Colonic mucosa (tissue), 4 donors: ENCODE results near the gene S100A4. TPM values are rescaled to one million over a fixed set of nuclear protein-coding genes. Genes with fewer than 3 reads are reported as not detected.

Experiments
- DNase-seq: peaks from one replicate; pipeline ENCODE4 v3.0.0-alpha.2; 2020
- H3K27ac ChIP-seq: fragments of 200-600 bp; one replicate; pipeline ENCODE4 v1.8.0; 2021
- H3K27me3 ChIP-seq: fragments of 200-600 bp; one replicate; pipeline ENCODE4 v1.8.0; 2021
- H3K36me3 ChIP-seq: fragments of 200-600 bp; one replicate; pipeline ENCODE4 v1.8.0; 2021
- H3K4me1 ChIP-seq: fragments of 200-600 bp; one replicate; pipeline ENCODE4 v1.8.0; 2021; ENCODE audit warnings: mild to moderate bottlenecking
- H3K4me3 ChIP-seq: fragments of 200-600 bp; one replicate; pipeline ENCODE4 v1.8.0; 2021
- H3K9ac ChIP-seq, 2 donors: one replicate each; pipeline ENCODE4 v1.7.0; 2013; ENCODE audit warnings: control low read depth in 2 of 2, low read depth in 2 of 2, low read length in 2 of 2
- H3K9me3 ChIP-seq: fragments of 200-600 bp; one replicate; pipeline ENCODE4 v1.8.0; 2021
- intact Hi-C: fragments of 100-400 bp; cut with DNase I; formaldehyde crosslinking; loops from one replicate; pipeline ENCODE4 v1.14.1; 2022
- total RNA-seq, 2 donors: library from RNA; stranded (reverse); fragmentation: NEBNext Ultra II Directional in 1 of 2; extraction: Animal tissue kit (Norgen Biotek cat#: 25700) in 1 of 2; gene quantifications; one replicate each; pipeline ENCODE4 v1.2.1, GENCODE V29; 2021
- TF ChIP-seq, protein P1 (sequence below): fragments of 200-600 bp; IDR thresholded peaks from one replicate; pipeline ENCODE4 v1.8.0; 2022; ENCODE audit warnings: antibody characterized with exemption, mild to moderate bottlenecking
- donor health status: healthy.
- donor health status: DM: no; HTN: no; CAD: no.
- donor health status: DM: no; HTN: no; CAD: no.

The S100A4 gene
- total RNA-seq, 2 donors from 2014 or later, result 41.8 to 83.8 TPM

DNA sequence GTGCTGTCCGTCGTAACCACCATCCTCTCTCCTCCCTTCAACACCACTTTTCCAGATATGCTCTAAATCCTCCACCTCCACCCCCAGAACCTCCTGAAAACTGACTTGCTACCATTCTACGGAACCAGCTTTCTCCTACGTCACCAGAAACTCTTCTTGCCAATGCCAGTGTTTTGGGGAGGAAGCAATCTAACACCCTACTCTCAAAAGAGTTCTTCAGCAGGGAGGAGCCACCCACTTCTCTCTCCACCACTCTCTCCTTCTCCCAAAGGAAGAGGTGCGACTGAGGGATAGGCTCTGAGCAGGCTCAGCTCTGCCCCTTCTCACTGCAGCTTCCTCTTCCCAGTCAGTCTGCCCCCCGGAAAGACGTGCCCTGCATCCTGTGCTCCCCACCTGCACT lies 26.1 kb upstream of the S100A4 start:
- H3K9ac ChIP-seq, result no peak overlapping the region
- no peaks in the 10 kb centered on the region for H3K9me3 ChIP-seq
- H3K4me1 ChIP-seq, result peaks cover 16% of the 10 kb centered on the region
- intact Hi-C loops, result loop anchor here (5.0 to 10.0 kb wide), 3 partner anchors 51 to 183 kb away; no protein-coding TSS in a partner anchor
- no peaks in the 10 kb centered on the region for H3K36me3 ChIP-seq
- TF ChIP-seq, protein P1, sequence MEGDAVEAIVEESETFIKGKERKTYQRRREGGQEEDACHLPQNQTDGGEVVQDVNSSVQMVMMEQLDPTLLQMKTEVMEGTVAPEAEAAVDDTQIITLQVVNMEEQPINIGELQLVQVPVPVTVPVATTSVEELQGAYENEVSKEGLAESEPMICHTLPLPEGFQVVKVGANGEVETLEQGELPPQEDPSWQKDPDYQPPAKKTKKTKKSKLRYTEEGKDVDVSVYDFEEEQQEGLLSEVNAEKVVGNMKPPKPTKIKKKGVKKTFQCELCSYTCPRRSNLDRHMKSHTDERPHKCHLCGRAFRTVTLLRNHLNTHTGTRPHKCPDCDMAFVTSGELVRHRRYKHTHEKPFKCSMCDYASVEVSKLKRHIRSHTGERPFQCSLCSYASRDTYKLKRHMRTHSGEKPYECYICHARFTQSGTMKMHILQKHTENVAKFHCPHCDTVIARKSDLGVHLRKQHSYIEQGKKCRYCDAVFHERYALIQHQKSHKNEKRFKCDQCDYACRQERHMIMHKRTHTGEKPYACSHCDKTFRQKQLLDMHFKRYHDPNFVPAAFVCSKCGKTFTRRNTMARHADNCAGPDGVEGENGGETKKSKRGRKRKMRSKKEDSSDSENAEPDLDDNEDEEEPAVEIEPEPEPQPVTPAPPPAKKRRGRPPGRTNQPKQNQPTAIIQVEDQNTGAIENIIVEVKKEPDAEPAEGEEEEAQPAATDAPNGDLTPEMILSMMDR, result no peak
- H3K27ac ChIP-seq, result peak overlapping the region; percentile 23
- no peak overlapping the region for H3K4me3 ChIP-seq
- DNase-seq, result no peak
- H3K27me3 ChIP-seq, result no peaks in the 10 kb centered on the region

- H3K4me3 ChIP-seq, result no peak overlapping the region
- peaks cover 22% of the 10 kb centered on the region for H3K4me1 ChIP-seq
- no peak for DNase-seq
- intact Hi-C loops, result loop anchor here (5.0 to 10.0 kb wide), 3 partner anchors 51 to 184 kb away; no protein-coding TSS in a partner anchor
- H3K27me3 ChIP-seq, result no peaks in the 10 kb centered on the region
- H3K27ac ChIP-seq, result no peak overlapping the region
- H3K9ac ChIP-seq, result no peak overlapping the region
- no peaks in the 10 kb centered on the region for H3K36me3 ChIP-seq
- H3K9me3 ChIP-seq, result no peaks in the 10 kb centered on the region
- TF ChIP-seq, protein P1, result no peak
Observed at GRCh38 chr1:153570874-153571273, 25.3 kb upstream of the S100A4 start.

- no peak for DNase-seq
- Histone ChIP-seq H3K9me3 (no peaks in the 10 kb centered on the region), H3K36me3 (no peaks in the 10 kb centered on the region), H3K9ac (no peak overlapping the region), H3K27ac (no peak overlapping the region), H3K4me1 (peaks cover 29% of the 10 kb centered on the region), H3K4me3 (no peak overlapping the region), H3K27me3 (no peaks in the 10 kb centered on the region)
- TF ChIP-seq, protein P1, result no peak
- intact Hi-C loops, result loop anchor here (2.0 to 10.0 kb wide), 2 partner anchors 59 to 215 kb away; partner anchors contain the start of gene S100A9
Observed at GRCh38 chr1:153569465-153569864, 23.9 kb upstream of the S100A4 start.

- no peaks in the 10 kb centered on the region for H3K9me3 ChIP-seq
- no peaks in the 10 kb centered on the region for H3K27me3 ChIP-seq
- H3K9ac ChIP-seq, result peak overlapping the region; percentile 19 to 86
- intact Hi-C loops, result loop anchor here (1.0 to 10.0 kb wide), 3 partner anchors 34 to 214 kb away; partner anchors contain the start of gene S100A9
- TF ChIP-seq, protein P1, result peak; percentile 99
- peak overlapping the region; percentile 97 for H3K27ac ChIP-seq
- H3K4me3 ChIP-seq, result no peak overlapping the region
- DNase-seq, result peak; percentile 93
- H3K4me1 ChIP-seq, result peaks cover 29% of the 10 kb centered on the region
- H3K36me3 ChIP-seq, result no peaks in the 10 kb centered on the region
Observed at GRCh38 chr1:153568367-153569099, 22.9 kb upstream of the S100A4 start.

- H3K27me3 ChIP-seq, result no peaks in the 10 kb centered on the region
Observed at GRCh38 chr1:153567621-153568366, 22.2 kb upstream of the S100A4 start.

More at GRCh38 chr1:153567621-153568366, 22.2 kb upstream of the S100A4 start:
- peak; percentile 39 for DNase-seq
- TF ChIP-seq, protein P1, result no peak
- no peak overlapping the region for H3K4me3 ChIP-seq
- peak overlapping the region; percentile 97 for H3K27ac ChIP-seq
- peak overlapping the region; percentile 19 to 86 for H3K9ac ChIP-seq
- intact Hi-C loops, result loop anchor here (1.0 to 10.0 kb wide), 3 partner anchors 33 to 213 kb away; partner anchors contain the start of gene S100A9
- H3K36me3 ChIP-seq, result no peaks in the 10 kb centered on the region
- H3K9me3 ChIP-seq, result no peaks in the 10 kb centered on the region
- H3K4me1 ChIP-seq, result peaks cover 29% of the 10 kb centered on the region
